Measurements from ENCODE around the gene PAWR. TPM values are rescaled to one million over a fixed set of nuclear protein-coding genes. Genes with fewer than 3 reads are reported as not detected.
"Not testable (repeated sequence)": the region's sequence is repeated elsewhere in the genome, so short reads cannot be mapped to it uniquely, and the experiment has no call there.

The PAWR gene
- total RNA-seq, 1 experiment from 2014 or later = 72.0 TPM

DNA sequence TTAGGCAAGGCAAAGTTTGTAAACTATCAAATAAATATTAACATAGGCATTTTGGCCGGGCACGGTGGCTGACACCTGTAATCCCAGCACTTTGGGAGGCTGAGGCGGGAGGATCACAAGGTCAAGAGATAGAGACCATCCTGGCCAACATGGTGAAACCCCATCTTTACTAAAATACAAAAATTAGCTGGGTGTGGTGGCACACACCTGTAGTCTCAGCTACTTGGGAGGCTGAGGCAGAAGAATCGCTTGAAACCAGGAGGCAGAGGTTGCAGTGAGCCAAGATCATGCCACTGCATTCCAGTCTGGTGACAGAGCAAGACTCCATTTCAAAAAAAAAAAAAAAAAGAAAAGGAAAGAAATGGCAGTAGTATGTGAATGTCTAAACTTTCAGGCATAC is 43.9 kb downstream of the PAWR start:
- not testable (repeated sequence) for DNase-seq (ENCODE audit: low read depth)

DNA sequence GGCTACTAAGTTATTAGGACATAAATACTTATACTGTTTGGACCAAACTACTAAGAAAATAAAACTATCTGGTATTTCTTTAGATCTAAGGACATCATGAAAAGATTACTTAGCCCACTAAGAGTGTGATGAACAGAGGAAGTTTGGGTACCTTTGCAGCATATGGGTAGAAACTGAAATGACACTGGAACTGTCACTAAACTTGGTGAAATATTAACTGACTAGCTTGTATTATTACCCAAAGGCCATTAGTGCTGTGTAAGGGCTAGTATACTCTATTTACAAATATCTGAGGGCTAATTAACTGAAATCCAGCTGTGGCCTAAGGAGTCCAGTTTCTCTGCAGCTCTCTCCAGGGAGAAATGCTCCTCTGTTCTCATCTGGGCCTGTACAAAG is 45.5 kb downstream of the PAWR start:
- DNase-seq (ENCODE audit: low read depth) = no peak

- no peak for DNase-seq (ENCODE audit: low read depth)
These were observed 46.2 kb downstream of the PAWR start for GRCh38 chr12:79644274-79645234.

DNA sequence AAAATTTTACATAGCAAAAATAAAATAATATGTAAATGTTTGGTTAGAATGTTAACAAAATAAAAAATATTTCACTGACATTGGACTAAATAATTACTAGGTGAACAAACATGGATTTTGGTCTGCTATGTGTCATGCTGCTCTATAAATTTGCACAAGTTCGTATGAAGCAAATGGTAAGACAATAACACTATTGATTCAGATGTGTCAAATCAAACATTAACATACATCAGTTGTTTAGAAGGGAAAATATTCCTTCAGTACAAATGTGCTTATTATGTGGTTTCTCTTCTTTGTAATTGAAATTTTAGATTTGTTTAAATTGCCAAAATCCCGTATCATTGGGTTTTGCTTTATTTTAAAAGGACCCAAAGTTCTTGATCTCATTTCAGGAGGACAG is 46.9 kb downstream of the PAWR start:
- no peak for DNase-seq (ENCODE audit: low read depth)

DNA sequence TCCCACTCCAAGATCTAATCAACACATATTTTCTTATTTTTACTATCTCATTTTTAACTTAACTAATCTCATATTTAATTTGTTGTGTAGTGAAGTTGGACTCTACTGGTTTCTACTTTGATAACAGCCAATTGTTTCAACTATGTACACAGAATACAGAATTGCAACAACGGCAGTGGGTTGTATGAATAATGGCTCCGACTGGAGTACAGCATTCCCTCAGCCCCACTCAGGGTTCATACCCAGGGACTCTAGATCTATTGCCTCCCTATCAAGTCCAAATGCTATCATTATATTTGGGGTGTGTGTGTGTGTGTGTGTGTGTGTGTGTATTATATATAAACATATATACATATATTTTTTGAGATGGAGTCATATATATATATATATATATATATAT is 52.3 kb downstream of the PAWR start:
- DNase-seq (ENCODE audit: low read depth) = no peak

DNA sequence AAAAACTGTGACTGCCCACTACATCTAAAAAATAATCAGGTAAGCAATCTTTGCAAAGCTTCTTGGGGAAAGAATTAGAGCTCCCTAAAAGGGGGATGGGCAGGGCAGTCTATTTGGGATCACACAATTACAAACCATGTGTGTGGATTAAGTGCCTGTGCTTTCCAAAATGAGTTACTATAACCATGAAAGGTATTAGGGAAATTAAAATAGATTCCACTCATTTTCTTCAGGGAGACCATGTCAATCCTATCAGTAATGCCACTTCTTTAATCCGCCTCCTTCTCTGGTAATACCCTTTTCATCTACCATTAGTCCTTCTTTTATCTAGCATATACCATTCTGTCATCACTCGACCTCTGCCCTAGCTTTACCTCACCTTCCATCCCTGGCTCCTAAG is 53.7 kb downstream of the PAWR start:
- no peak for DNase-seq (ENCODE audit: low read depth)

- no peak for DNase-seq (ENCODE audit: low read depth)
These were observed 55.1 kb downstream of the PAWR start for GRCh38 chr12:79635676-79636075.

GRCh38 chr12:79634957-79635471 is 55.8 kb downstream of the PAWR start:
- DNase-seq (ENCODE audit: low read depth) = no peak

DNA sequence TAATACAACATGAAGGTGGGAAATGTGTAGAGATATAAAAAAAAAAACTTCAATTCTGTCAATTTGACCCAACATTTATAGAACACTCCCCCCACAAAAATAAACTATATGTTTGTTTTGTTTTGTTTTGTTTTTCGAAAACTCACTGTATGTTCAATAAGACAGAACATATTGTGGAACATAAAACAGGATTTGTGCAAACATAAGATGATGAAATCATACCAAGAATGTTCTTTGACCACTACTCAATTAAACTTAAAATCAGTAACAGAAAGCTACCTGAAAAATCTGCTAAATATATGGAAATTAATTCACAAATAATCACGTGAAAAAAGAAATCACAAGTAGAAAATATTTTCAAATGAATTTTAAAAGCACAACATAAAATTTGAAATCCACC is 61.2 kb downstream of the PAWR start:
- no peak for DNase-seq (ENCODE audit: low read depth)

- not testable (repeated sequence) for DNase-seq (ENCODE audit: low read depth)
These were observed 64.0 kb downstream of the PAWR start for GRCh38 chr12:79626735-79627134.

- DNase-seq (ENCODE audit: low read depth) = no peak
These were observed 66.4 kb downstream of the PAWR start for GRCh38 chr12:79624378-79624777.

DNA sequence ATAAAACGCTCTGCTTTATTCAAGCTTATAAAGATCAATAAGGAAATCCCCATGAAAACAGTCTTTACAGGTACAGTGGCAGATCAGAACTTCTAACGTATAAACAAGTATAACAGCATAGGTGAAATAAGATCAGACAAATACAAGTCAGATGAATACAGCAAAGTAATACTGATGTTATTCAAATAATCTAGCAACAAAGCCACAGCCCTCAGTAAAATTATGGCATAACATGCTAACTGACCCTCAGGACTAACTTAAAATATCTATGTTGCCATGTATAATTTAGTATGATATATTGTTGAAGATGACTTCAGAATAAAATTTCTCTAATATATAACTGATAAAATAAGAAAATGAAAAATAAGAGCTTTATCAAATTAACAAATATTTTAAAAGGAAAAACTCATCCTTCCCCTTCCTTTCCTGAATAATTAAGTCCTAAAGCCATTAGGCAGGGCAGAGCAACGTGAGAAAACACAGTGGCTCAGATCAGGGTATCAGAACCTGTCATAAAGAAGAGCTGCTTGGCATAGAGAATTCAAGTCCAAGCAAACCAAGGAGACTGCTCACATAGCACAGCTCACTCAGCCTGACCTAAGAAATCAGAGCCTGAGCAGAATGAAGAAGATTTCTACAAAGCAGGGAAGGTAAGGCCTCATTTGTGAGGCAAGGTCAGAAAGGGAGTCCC is 70.7 kb downstream of the PAWR start:
- no peak for DNase-seq (ENCODE audit: low read depth)

GRCh38 chr12:79618848-79619404 is 71.8 kb downstream of the PAWR start:
- DNase-seq (ENCODE audit: low read depth) = peak; percentile 54

DNA sequence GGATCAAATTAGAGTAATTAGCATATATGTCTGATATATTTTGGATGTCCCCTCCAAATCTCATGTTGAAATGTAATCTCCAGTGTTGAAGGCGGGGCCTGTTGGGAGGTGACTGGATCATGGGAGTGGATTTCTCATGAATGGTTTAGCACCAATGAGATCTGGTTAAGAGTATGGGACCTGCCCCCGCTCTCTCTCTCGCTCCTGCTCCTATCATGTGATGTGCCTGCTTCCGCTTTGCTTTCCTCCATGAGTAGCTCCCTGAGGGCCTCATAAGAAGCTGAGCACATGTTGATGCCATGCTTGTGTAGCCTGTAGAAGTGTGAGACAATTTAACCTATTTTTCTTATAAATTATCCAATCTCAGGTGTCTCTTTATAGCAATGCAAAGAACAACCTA is 73.1 kb downstream of the PAWR start:
- no peak for DNase-seq (ENCODE audit: low read depth)

GRCh38 chr12:79615596-79616560 is 74.9 kb downstream of the PAWR start:
- no peak for DNase-seq (ENCODE audit: low read depth)

- DNase-seq (ENCODE audit: low read depth) = no peak
These were observed 76.0 kb downstream of the PAWR start for GRCh38 chr12:79614730-79615129.

DNA sequence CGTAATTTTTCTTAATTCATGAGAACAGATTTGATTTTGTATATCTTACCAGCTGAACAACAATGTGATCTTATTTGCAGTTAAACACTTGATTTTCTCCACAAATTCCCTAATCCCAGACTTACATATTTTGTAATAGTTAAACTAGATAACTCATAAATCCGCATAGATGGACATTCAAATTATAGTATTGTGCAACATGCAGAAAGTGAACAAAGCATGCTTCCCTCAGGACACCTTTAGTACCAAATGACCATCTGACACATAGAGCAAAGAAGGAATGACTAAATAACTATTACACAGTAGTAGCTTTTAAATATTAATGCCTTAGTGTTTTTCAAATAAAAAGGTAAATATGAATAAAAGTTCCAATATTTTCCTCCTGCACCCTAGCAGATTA is 88.9 kb downstream of the PAWR start:
- DNase-seq (ENCODE audit: low read depth) = no peak

- no peak for DNase-seq (ENCODE audit: low read depth)
These were observed 92.9 kb downstream of the PAWR start for GRCh38 chr12:79597910-79598309.

DNA sequence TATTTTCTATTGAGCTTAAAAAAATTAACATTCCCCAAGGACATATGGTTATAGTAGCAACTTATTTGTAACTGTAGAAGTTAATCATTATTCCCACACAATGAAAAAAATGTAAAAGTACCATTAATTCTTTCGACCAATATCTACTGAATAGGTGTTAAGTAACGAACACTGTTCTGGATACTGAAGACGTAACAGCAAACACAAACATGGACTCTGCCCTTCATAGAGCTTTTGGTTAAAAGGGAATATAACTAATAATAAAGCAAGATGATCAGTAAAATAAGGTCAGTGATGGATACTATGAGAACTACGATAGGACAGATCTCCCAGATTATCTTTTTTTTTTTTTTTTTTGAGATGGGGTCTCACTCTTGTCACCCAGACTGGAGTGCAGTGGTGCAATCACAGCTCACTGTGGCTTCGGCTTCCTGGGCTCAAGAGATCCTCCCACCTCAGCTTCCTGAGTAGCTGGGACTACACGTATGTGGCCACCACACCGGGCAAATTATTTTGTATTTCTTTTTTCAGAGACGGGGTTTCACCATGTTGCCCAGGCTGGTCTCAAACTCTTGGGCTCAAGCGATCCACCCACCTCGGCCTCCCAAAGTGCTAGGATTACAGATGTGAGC is 93.9 kb downstream of the PAWR start:
- DNase-seq (ENCODE audit: low read depth) = no peak

DNA sequence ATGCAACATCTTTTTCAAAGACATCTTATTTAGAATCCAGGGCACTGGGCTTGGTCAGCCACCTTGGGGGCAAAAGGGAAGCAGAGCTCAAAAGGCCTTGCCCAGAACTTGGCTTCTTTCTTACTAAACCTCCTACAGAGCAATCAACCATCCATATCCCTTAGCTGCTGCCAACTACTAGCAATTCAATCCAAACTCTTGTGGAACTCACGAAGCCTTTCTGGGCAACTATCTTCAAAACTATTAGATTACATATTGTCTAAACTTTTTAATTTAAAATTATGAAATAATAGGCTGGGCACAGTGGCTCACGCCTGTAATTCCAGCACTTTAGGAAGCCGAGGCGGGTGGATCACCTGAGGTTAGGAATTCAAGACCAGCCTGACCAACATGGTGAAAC is 95.5 kb downstream of the PAWR start:
- DNase-seq (ENCODE audit: low read depth) = no peak

- DNase-seq (ENCODE audit: low read depth) = no peak
These were observed 97.9 kb downstream of the PAWR start for GRCh38 chr12:79592865-79593264.

Data from Daoy (cell line).